H1 (cell line): ENCODE data around the gene GABRG3. TPM values are rescaled to one million over a fixed set of nuclear protein-coding genes. Genes with fewer than 3 reads are reported as not detected.

Source experiments
- CTCF ChIA-PET: fragments of 300-600 bp; sonication (Branson Sonifier 250); formaldehyde crosslinking; loops from one replicate; lab custom pipeline; 2021; ENCODE audit not compliant: partially characterized antibody; lab: Charles Lee
- POLR2A ChIA-PET: fragments of 300-600 bp; sonication (Branson Sonifier 250); formaldehyde crosslinking; loops from one replicate; lab custom pipeline; 2021; ENCODE audit warnings: inconsistent platforms; ENCODE audit not compliant: partially characterized antibody; lab: Charles Lee
- DNase-seq, 2 experiments: peaks; one replicate each; pipeline versions ENCODE4 v3.0.0 to v3.0.0-alpha.2; 2010 to 2022; ENCODE audit warnings: low spot score in 2 of 2, low read depth in 1 of 2, mixed read lengths in 1 of 2
- FAIRE-seq: peaks from 2 replicates; lab custom pipeline; 2011; peaks lifted over from hg19 to GRCh38; lab: Jason Lieb, UNC
- H2AFZ ChIP-seq: 2 replicates; pipeline ENCODE4 v1.8.1; 2012; ENCODE audit warnings: low read length, inconsistent platforms
- H2AK5ac ChIP-seq: 2 replicates; pipeline ENCODE4 v1.6.1; 2013; ENCODE audit warnings: low read depth, low read length
- H2BK120ac ChIP-seq: replicated peaks from 2 replicates; pipeline ENCODE3; 2013; ENCODE audit warnings: low read depth, low read length, inconsistent platforms
- H2BK12ac ChIP-seq: 2 replicates; pipeline ENCODE4 v1.6.1; 2013; ENCODE audit warnings: low read depth, low read length
- H2BK15ac ChIP-seq: 2 replicates; pipeline ENCODE4 v1.6.1; 2013; ENCODE audit warnings: low read length
- H2BK20ac ChIP-seq: 2 replicates; pipeline ENCODE4 v1.6.1; 2013; ENCODE audit warnings: low read length
- H2BK5ac ChIP-seq: 2 replicates; pipeline ENCODE4 v1.6.1; 2013; ENCODE audit warnings: low read depth, low read length
- H3K14ac ChIP-seq: 2 replicates; pipeline ENCODE4 v1.6.1; 2013; ENCODE audit warnings: inconsistent platforms; ENCODE audit not compliant: insufficient read length
- H3K18ac ChIP-seq: 2 replicates; pipeline ENCODE4 v1.6.1; 2013; ENCODE audit warnings: low read length; ENCODE audit errors: extremely low read depth
- H3K23ac ChIP-seq: 2 replicates; pipeline ENCODE4 v1.6.1; 2013; ENCODE audit warnings: inconsistent platforms; ENCODE audit not compliant: insufficient read length
- H3K23me2 ChIP-seq: 2 replicates; pipeline ENCODE4 v1.6.1; 2013; ENCODE audit warnings: low read depth, low read length
- H3K27ac ChIP-seq: 2 replicates; pipeline ENCODE4 v1.6.1; 2011; ENCODE audit warnings: low read depth, low read length, inconsistent platforms
- H3K27me3 ChIP-seq, 4 experiments: replicated peaks in 1 of 4; 1 replicate in 1 of 4; 2 replicates in 3 of 4; pipeline versions ENCODE4 v1.6.1 to v1.8.1; 2011 to 2013; ENCODE audit warnings: low read length in 3 of 4, mild to moderate bottlenecking in 3 of 4, inconsistent platforms in 2 of 4, mixed read lengths in 2 of 4, moderate library complexity in 1 of 4; ENCODE audit not compliant: control insufficient read depth in 3 of 4, insufficient read depth in 3 of 4; ENCODE audit errors: extremely low read depth in 1 of 4
- H3K36me3 ChIP-seq, 4 experiments: 2 replicates each; pipeline versions ENCODE4 v1.6.1 to v1.8.1; 2011 to 2013; ENCODE audit warnings: mild to moderate bottlenecking in 4 of 4, low read length in 3 of 4, moderate library complexity in 2 of 4, control low read depth in 1 of 4, inconsistent platforms in 1 of 4; ENCODE audit not compliant: insufficient read depth in 4 of 4, control insufficient read depth in 2 of 4
- H3K4ac ChIP-seq: replicated peaks from 2 replicates; pipeline ENCODE3; 2013; ENCODE audit warnings: low read length, low read depth, mixed read lengths, inconsistent platforms; ENCODE audit not compliant: insufficient read length
- H3K4me1 ChIP-seq, 4 experiments: replicated peaks in 1 of 4; 1 replicate in 1 of 4; 2 replicates in 3 of 4; pipeline versions ENCODE4 v1.6.1 to v1.8.1; 2011 to 2013; ENCODE audit warnings: low read length in 3 of 4, inconsistent platforms in 2 of 4, mixed read lengths in 1 of 4; ENCODE audit not compliant: insufficient read depth in 4 of 4, control insufficient read depth in 3 of 4
- H3K4me2 ChIP-seq, 2 experiments: 2 replicates each; pipeline versions ENCODE4 v1.6.1 to v1.8.1; 2011 to 2013; ENCODE audit warnings: low read depth in 2 of 2, low read length in 2 of 2, control low read depth in 1 of 2, inconsistent platforms in 1 of 2, mild to moderate bottlenecking in 1 of 2; ENCODE audit not compliant: insufficient read depth in 1 of 2
- H3K4me3 ChIP-seq, 4 experiments: fragments of 200-600, 300-600 bp in 1 of 4; sonication (generic), shearing (Covaris generic), sonication (Bioruptor Twin) in 1 of 4; 2 replicates each; pipeline versions ENCODE4 v1.5.1 to v1.8.1; 2011 to 2016; ENCODE audit warnings: low read length in 4 of 4, low read depth in 3 of 4, control low read depth in 2 of 4, inconsistent platforms in 2 of 4, mild to moderate bottlenecking in 2 of 4, mixed read lengths in 1 of 4, moderate library complexity in 1 of 4; ENCODE audit not compliant: insufficient read depth in 2 of 4; ENCODE audit errors: extremely low read depth in 1 of 4
- H3K56ac ChIP-seq: replicated peaks from 2 replicates; pipeline ENCODE3; 2013; ENCODE audit warnings: low read depth, mild to moderate bottlenecking, mixed read lengths, low read length, inconsistent platforms; ENCODE audit not compliant: insufficient read length
- H3K79me1 ChIP-seq: 2 replicates; pipeline ENCODE4 v1.6.1; 2013; ENCODE audit warnings: low read depth, low read length, control low read depth
- H3K79me2 ChIP-seq, 2 experiments: 2 replicates each; pipeline versions ENCODE4 v1.6.1 to v1.8.1; 2012 to 2013; ENCODE audit warnings: low read length in 2 of 2, mild to moderate bottlenecking in 2 of 2, inconsistent platforms in 1 of 2; ENCODE audit not compliant: insufficient read depth in 2 of 2, control insufficient read depth in 1 of 2
- H3K9ac ChIP-seq, 4 experiments: replicated peaks in 1 of 4; 1 replicate in 1 of 4; 2 replicates in 3 of 4; pipeline versions ENCODE4 v1.6.1 to v1.8.1; 2011 to 2013; ENCODE audit warnings: low read depth in 3 of 4, low read length in 3 of 4, control low read depth in 2 of 4, mild to moderate bottlenecking in 2 of 4, moderate library complexity in 2 of 4, inconsistent platforms in 1 of 4; ENCODE audit errors: extremely low read depth in 1 of 4
- H3K9me3 ChIP-seq, 2 experiments: 2 replicates each; pipeline versions ENCODE4 v1.6.1 to v1.8.1; 2012 to 2013; ENCODE audit warnings: mild to moderate bottlenecking in 2 of 2, moderate library complexity in 2 of 2, control low read depth in 1 of 2, inconsistent platforms in 1 of 2, low read depth in 1 of 2, low read length in 1 of 2, mixed read lengths in 1 of 2; ENCODE audit not compliant: insufficient read depth in 2 of 2
- H4K20me1 ChIP-seq, 2 experiments: replicated peaks in 1 of 2; 2 replicates each; pipeline versions ENCODE3 to v1.8.1; 2011 to 2013; ENCODE audit warnings: inconsistent platforms in 2 of 2, low read length in 2 of 2, mild to moderate bottlenecking in 1 of 2; ENCODE audit not compliant: insufficient read depth in 2 of 2, control insufficient read depth in 1 of 2
- H4K5ac ChIP-seq: 2 replicates; pipeline ENCODE4 v1.6.1; 2013; ENCODE audit warnings: low read length, low read depth, mixed read lengths, inconsistent platforms; ENCODE audit not compliant: insufficient read length
- H4K8ac ChIP-seq: 2 replicates; pipeline ENCODE4 v1.8.0; 2013; ENCODE audit warnings: mild to moderate bottlenecking, moderate library complexity, low read length, inconsistent platforms; ENCODE audit not compliant: insufficient read depth; ENCODE audit errors: extremely low read depth
- H4K91ac ChIP-seq: replicated peaks from 2 replicates; pipeline ENCODE3; 2013; ENCODE audit warnings: low read length, mixed read lengths, inconsistent platforms; ENCODE audit not compliant: insufficient read length
- BCL11A ChIP-seq, 2 experiments: IDR thresholded peaks; one replicate each; pipeline ENCODE4 v1.6.1; 2011; ENCODE audit warnings: low read depth in 2 of 2, low read length in 2 of 2, mild to moderate bottlenecking in 2 of 2
- CEBPB ChIP-seq: IDR thresholded peaks from 2 replicates; pipeline ENCODE4 v1.6.1; 2012; ENCODE audit warnings: low read depth, low read length
- RXRA ChIP-seq: IDR thresholded peaks from 2 replicates; pipeline ENCODE4 v1.6.1; 2011; ENCODE audit warnings: low read depth, mild to moderate bottlenecking, low read length, moderate library complexity; ENCODE audit not compliant: insufficient read depth
- SUZ12 ChIP-seq: fragments of 200-600 bp; sonication (generic); IDR thresholded peaks from 2 replicates; pipeline ENCODE4 v1.6.1; 2012; ENCODE audit warnings: mild to moderate bottlenecking, inconsistent platforms, low read length, moderate library complexity, mixed read lengths
- TAF1 ChIP-seq: IDR thresholded peaks from 2 replicates; pipeline ENCODE4 v1.6.1; 2011; ENCODE audit warnings: mild to moderate bottlenecking, low read depth, low read length
- WGBS, 2 experiments: shearing (Covaris generic) in 1 of 2; methylation state at CpG; one replicate each; pipeline versions ENCODE4 v1.1.6 to v1.1.7; 2013 to 2015; ENCODE audit warnings: low lambda C conversion rate in 2 of 2, mixed read lengths in 2 of 2, inconsistent platforms in 1 of 2, low coverage in 1 of 2, missing lambda C conversion rate in 1 of 2; ENCODE audit not compliant: insufficient replicate concordance in 2 of 2, insufficient coverage in 1 of 2, insufficient read length in 1 of 2; ENCODE audit errors: extremely low coverage in 1 of 2, missing lambda C conversion rate in 1 of 2; 5-methylcytosine and 5-hydroxymethylcytosine counted together
- polyA plus RNA-seq, 7 experiments: library from polyadenylated mRNA; depleted of rRNA in 3 of 7; stranded (reverse) in 5 of 7; unstranded in 2 of 7; fragments of >200 nt in 5 of 7; fragments of 200-250 nt in 2 of 7; gene quantifications; 1 replicate in 5 of 7; 2 replicates in 1 of 7; 4 replicates in 1 of 7; pipeline versions ENCODE4 v1.2.1 to v1.2.3, GENCODE V29; 2011 to 2013; ENCODE audit warnings: missing spikeins in 2 of 7, mixed read lengths in 2 of 7
- total RNA-seq: library from RNA; stranded (reverse); fragmentation: NEBNext Ultra II Directional; extraction: Animal tissue kit (Norgen Biotek cat#: 25700); gene quantifications from 2 replicates; pipeline ENCODE4 v1.2.1, GENCODE V29; 2021

Gene GABRG3
- total and polyA plus RNA-seq, 2 of the 8 experiments (the other 6 are each of a cell fraction or from before 2014, with no cell fraction given) = 0.17 to 0.80 TPM

DNA sequence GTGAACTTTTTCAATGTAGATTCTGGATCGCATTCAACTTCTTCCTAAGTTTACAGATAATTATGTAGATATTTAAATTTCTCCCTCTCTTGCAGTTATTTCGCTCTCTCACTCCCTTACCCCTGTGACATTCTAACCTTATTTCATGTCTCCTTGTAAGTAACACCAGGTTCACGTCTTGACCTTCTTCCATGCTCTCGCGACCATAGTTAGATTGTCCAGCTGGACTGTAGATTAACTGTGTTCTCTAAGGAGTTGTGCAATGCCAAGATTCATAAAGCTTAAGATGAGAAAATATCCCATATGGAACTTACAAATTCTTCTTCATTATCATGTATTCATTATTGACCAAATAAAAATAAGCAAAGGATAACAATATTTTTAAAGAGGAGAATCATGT, 430.5 kb downstream of the GABRG3 start:
- no peak for DNase-seq
- Histone ChIP-seq H3K27ac (no peak overlapping the region), H3K23ac (no peak overlapping the region), H3K4me1 (peaks cover 2 to 6% (median 4%) of the 10 kb centered on the region in 4 experiments; a peak in 5 of 7 replicates), H3K36me3 (no peaks in the 10 kb centered on the region), H4K8ac (no peak overlapping the region), H2BK12ac (no peak overlapping the region), H3K18ac (no peak overlapping the region), H3K79me1 (no peaks in the 10 kb centered on the region), H2BK20ac (no peak overlapping the region), H3K79me2 (no peaks in the 10 kb centered on the region), H2BK120ac (no peak overlapping the region), H3K56ac (no peak overlapping the region), H4K5ac (no peak overlapping the region), H3K4me3 (no peak overlapping the region), H3K9me3 (no peaks in the 10 kb centered on the region), H3K4me2 (no peak overlapping the region), H3K23me2 (peaks cover 1% of the 10 kb centered on the region; the same call in 1 of the 2 replicates), H2BK5ac (no peak overlapping the region), H3K27me3 (no peaks in the 10 kb centered on the region), H3K14ac (no peak overlapping the region), H2AFZ (no peak overlapping the region), H4K91ac (no peak overlapping the region), H4K20me1 (no peaks in the 10 kb centered on the region), H3K9ac (no peak overlapping the region), H2AK5ac (no peak overlapping the region), H2BK15ac (no peak overlapping the region), H3K4ac (no peak overlapping the region)
- ChIA-PET CTCF (interaction anchor here (0.7 to 0.9 kb wide), 2 partner anchors 276 to 279 kb away, joined by 3 read pairs; no protein-coding TSS in a partner anchor), POLR2A (no interaction called here)
- 93% methylated on average over 5 of the region's 5 CpGs; no CpG with 5 or more reads in 1 of the 2 experiments for WGBS, 2 experiments
- FAIRE-seq = no peak
- TF ChIP-seq SUZ12 (no peak), TAF1 (no peak), CEBPB (no peak), BCL11A (IDR thresholded peaks at IDR 0.05; ENCODE audit: low read depth in 2 of 2, low read length in 2 of 2) (no peak), RXRA (no peak)
